Adrenal gland (tissue), 19 donors: Measurements from ENCODE around the gene MAGEB10. TPM values are rescaled to one million over a fixed set of nuclear protein-coding genes. Genes with fewer than 3 reads are reported as not detected.

Experiments
- DNase-seq, 7 donors: peaks; one replicate each; pipeline ENCODE4 v3.0.0-alpha.2; 2019 to 2020
- H3K27ac ChIP-seq, 5 donors: fragments of 200-600 bp; sonication (generic) in 4 of 5; 1 replicate in 3 of 5; 2 replicates in 2 of 5; pipeline versions ENCODE4 v1.5.1 to v1.8.0; 2016 to 2020; ENCODE audit warnings: mild to moderate bottlenecking in 1 of 5
- H3K27me3 ChIP-seq: fragments of 200-600 bp; 2 replicates; pipeline ENCODE4 v1.8.0; 2021
- H3K36me3 ChIP-seq, 2 donors: fragments of 200-600 bp; replicated peaks in 1 of 2; 1 replicate in 1 of 2; 2 replicates in 1 of 2; pipeline versions ENCODE4 v1.5.1 to v1.8.0; 2018 to 2022
- H3K4me1 ChIP-seq, 2 donors: fragments of 200-600 bp; replicated peaks in 1 of 2; 1 replicate in 1 of 2; 2 replicates in 1 of 2; pipeline versions ENCODE4 v1.5.1 to v1.8.0; 2018 to 2021
- H3K4me3 ChIP-seq, 4 donors: fragments of 200-600 bp; sonication (generic) in 3 of 4; one replicate each; pipeline ENCODE4 v1.5.1; 2016 to 2018
- H3K9me3 ChIP-seq, 3 donors: fragments of 200-600 bp; sonication (generic) in 1 of 3; replicated peaks in 1 of 3; 1 replicate in 2 of 3; 2 replicates in 1 of 3; pipeline versions ENCODE4 v1.5.1 to v1.8.0; 2016 to 2021
- CTCF ChIP-seq, 6 experiments: fragments of 450-650 bp in 4 of 6; fragments of 200-600 bp in 2 of 6; sonication (generic) in 1 of 6; IDR thresholded peaks; 1 replicate in 5 of 6; 2 replicates in 1 of 6; pipeline versions ENCODE4 v1.5.1 to v1.8.0; 2016 to 2021; ENCODE audit warnings: antibody characterized with exemption in 6 of 6, mild to moderate bottlenecking in 2 of 6, moderate library complexity in 1 of 6
- POLR2A ChIP-seq, 2 donors: fragments of 450-650 bp; IDR thresholded peaks; one replicate each; pipeline ENCODE4 v1.6.1; 2017; ENCODE audit warnings: antibody characterized with exemption in 2 of 2, mild to moderate bottlenecking in 2 of 2, moderate library complexity in 1 of 2
- WGBS, 4 donors: extraction: QIAGEN DNeasy Blood & Tissue Kit in 2 of 4; methylation state at CpG; one replicate each; pipeline versions ENCODE4 v1.1.5 to v1.1.7; 2013 to 2017; 5-methylcytosine and 5-hydroxymethylcytosine counted together
- intact Hi-C, 2 donors: fragments of 100-400 bp; cut with DNase I; formaldehyde crosslinking; loops; one replicate each; pipeline versions ENCODE4 v1.14.1 to v1.15.0; 2022 to 2023
- long read RNA-seq, 10 donors: library from polyadenylated mRNA in 3 of 10; unstranded in 2 of 10; stranded (forward) in 1 of 10; transcript quantifications; one replicate each; pipeline ENCODE4 v2.0.0 and lab custom pipeline, GENCODE V29; 2021 to 2026
- polyA plus RNA-seq, 3 donors: library from polyadenylated mRNA; stranded (reverse); fragments of 200-250 nt in 2 of 3; fragments of 350-450 nt in 1 of 3; fragmentation: Illumina TruSeq in 1 of 3; extraction: RNeasy Lipid Tissue Mini Kit (QIAGEN cat#74804) in 1 of 3; gene quantifications; one replicate each; pipeline ENCODE4 v1.2.3, GENCODE V29; 2013 to 2014
- total RNA-seq, 9 donors: library from RNA; depleted of rRNA in 4 of 9; stranded (reverse); fragments of >200 nt in 4 of 9; fragments of 120-200 nt in 1 of 9; fragmentation: NEBNext Ultra II Directional in 1 of 9; extraction: Animal tissue kit (Norgen Biotek cat#: 25700) in 1 of 9; gene quantifications; one replicate each; pipeline versions ENCODE4 v1.1.0 to v1.2.4, GENCODE V29; 2013 to 2023
- donor health status: healthy with polysubstance abuse.
- donor health status: Bipolar disorder and iron deficiency.
- donor health status: DM: yes; HTN: yes; CAD: no.
- donor health status: DM: no; HTN: no; CAD: no.
- donor health status: DM: no; HTN: no; CAD: no.
- donor health status: DM: yes; HTN: yes; CAD: no.

MAGEB10 gene, protein sequence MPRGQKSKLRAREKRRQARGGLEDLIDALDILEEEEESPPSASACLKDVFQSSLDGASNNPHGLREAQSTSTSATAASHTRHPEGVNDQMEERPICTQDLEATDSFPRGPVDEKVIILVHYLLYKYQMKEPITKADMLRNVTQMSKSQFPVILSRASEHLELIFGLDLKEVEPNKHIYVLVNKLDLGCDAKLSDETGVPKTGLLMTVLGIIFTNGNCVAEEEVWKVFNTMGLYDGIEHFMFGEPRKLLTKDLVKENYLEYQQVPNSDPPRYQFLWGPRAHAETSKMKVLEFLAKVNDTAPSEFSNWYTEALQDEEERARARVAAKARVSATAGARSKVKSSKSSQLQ
- not detected for total RNA-seq
- not detected for polyA plus RNA-seq
- long read RNA-seq, donor 1, result 0 reads
- long read RNA-seq, donor 2, result 0 reads
- long read RNA-seq, donor 3, result 0 reads
- long read RNA-seq, donor 4, result 0 reads
- long read RNA-seq, donor 5, result 0 reads
- long read RNA-seq, donor 6, result 0 reads
- long read RNA-seq, donor 7, result 0 reads
- long read RNA-seq, donor 8, result 0 reads
- long read RNA-seq, donor 9, result 0 reads
- long read RNA-seq, donor 10, result 0 reads

DNA sequence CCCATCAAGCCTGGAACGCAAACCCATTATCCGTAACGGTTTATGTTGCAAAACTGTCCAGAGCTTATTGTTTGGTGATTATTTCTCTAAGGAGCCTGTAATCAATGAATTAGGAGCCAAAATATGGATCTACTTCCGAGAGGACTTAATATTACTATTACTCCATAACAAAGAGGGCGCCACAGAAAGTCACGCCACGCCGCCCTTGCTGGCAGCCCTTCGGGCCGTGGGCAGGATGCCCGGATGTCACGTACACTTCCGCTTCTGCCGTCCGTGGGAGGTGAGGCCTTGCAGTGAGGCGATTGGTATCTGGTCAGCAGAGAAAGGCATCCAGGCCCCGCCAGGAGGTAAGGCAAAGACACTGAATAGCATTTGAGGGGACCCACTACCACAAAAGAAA is at the start of gene MAGEB10:
TSS of gene MAGEB10 (plus strand) at position 301 of the 400 bp plus-strand sequence. CDS start 13,317 bp downstream, outside the sequence.
- H3K36me3 ChIP-seq, result no peaks in the 10 kb centered on the region
- no peaks in the 10 kb centered on the region for H3K9me3 ChIP-seq
- no peak for DNase-seq
- H3K27ac ChIP-seq, result no peak within 1 kb of the TSS
- H3K4me3 ChIP-seq, result no peak within 1 kb of the TSS
- no peaks in the 10 kb centered on the region for H3K4me1 ChIP-seq
- TF ChIP-seq POLR2A (IDR thresholded peaks at IDR 0.05) (no peak), CTCF (IDR thresholded peaks at IDR 0.05) (no peak)
- H3K27me3 ChIP-seq, result no peaks in the 10 kb centered on the region
- 88 to 96% (median 91%) methylated on average over 17 of the region's 17 CpGs for WGBS, 4 donors
- intact Hi-C loops, result no loop called here

DNA sequence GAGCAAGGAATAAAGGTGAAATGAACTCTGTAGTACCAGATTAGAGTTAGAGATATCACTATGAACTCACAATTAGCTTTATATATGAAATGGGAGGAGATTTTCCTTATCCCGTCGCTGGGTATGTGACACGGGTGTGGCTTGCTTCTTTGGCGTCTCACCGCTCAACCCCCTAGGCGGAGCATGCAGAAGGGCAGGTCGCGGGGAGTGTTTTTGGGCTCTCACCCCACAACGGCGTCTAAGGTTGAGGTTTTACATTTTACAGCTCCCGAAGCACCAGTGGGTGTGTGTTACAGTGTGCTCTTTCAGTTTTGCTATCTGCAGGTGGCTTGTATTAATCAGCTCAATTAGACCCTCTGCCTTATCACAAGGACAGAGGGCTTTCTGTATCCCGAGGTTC is 42.1 kb upstream of the MAGEB10 start:
- no peak overlapping the region for H3K4me3 ChIP-seq
- WGBS, 4 donors, result 71 to 76% (median 73%) methylated on average over 3 to 12 of the region's 12 CpGs
- H3K27me3 ChIP-seq, result no peaks in the 10 kb centered on the region
- TF ChIP-seq POLR2A (IDR thresholded peaks at IDR 0.05), result no peak
- no peak for TF ChIP-seq CTCF (IDR thresholded peaks at IDR 0.05)
- no peak for DNase-seq
- no peaks in the 10 kb centered on the region for H3K4me1 ChIP-seq
- H3K36me3 ChIP-seq, result no peaks in the 10 kb centered on the region
- H3K9me3 ChIP-seq, result no peaks in the 10 kb centered on the region
- no peak overlapping the region for H3K27ac ChIP-seq
- intact Hi-C loops, result no loop called here

- no peaks in the 10 kb centered on the region for H3K4me1 ChIP-seq
- H3K9me3 ChIP-seq, result no peaks in the 10 kb centered on the region
- TF ChIP-seq CTCF (IDR thresholded peaks at IDR 0.05) (no peak), POLR2A (IDR thresholded peaks at IDR 0.05) (no peak)
Observed at GRCh38 chrX:27767387-27767786, 40.4 kb upstream of the MAGEB10 start.

GRCh38 chrX:27775984-27776383 is 31.8 kb upstream of the MAGEB10 start:
- DNase-seq, result no peak
- no peak overlapping the region for H3K4me3 ChIP-seq
- no peaks in the 10 kb centered on the region for H3K27me3 ChIP-seq
- intact Hi-C loops, result no loop called here
- no peaks in the 10 kb centered on the region for H3K4me1 ChIP-seq
- no peaks in the 10 kb centered on the region for H3K36me3 ChIP-seq
- WGBS, 4 donors, result 54 to 83% (median 71%) methylated on average over 2 of the region's 2 CpGs
- no peak overlapping the region for H3K27ac ChIP-seq
- TF ChIP-seq CTCF (IDR thresholded peaks at IDR 0.05) (no peak), POLR2A (IDR thresholded peaks at IDR 0.05) (no peak)
- H3K9me3 ChIP-seq, result no peaks in the 10 kb centered on the region

More at GRCh38 chrX:27767387-27767786, 40.4 kb upstream of the MAGEB10 start:
- H3K36me3 ChIP-seq, result no peaks in the 10 kb centered on the region
- DNase-seq, result no peak
- intact Hi-C loops, result no loop called here
- no peak overlapping the region for H3K27ac ChIP-seq
- no peak overlapping the region for H3K4me3 ChIP-seq
- no peaks in the 10 kb centered on the region for H3K27me3 ChIP-seq
